ENCODE data around the gene EXOC7. TPM values are rescaled to one million over a fixed set of nuclear protein-coding genes. Genes with fewer than 3 reads are reported as not detected.

EXOC7 gene
- total RNA-seq, 1 experiment from 2014 or later, result 114 TPM

DNA sequence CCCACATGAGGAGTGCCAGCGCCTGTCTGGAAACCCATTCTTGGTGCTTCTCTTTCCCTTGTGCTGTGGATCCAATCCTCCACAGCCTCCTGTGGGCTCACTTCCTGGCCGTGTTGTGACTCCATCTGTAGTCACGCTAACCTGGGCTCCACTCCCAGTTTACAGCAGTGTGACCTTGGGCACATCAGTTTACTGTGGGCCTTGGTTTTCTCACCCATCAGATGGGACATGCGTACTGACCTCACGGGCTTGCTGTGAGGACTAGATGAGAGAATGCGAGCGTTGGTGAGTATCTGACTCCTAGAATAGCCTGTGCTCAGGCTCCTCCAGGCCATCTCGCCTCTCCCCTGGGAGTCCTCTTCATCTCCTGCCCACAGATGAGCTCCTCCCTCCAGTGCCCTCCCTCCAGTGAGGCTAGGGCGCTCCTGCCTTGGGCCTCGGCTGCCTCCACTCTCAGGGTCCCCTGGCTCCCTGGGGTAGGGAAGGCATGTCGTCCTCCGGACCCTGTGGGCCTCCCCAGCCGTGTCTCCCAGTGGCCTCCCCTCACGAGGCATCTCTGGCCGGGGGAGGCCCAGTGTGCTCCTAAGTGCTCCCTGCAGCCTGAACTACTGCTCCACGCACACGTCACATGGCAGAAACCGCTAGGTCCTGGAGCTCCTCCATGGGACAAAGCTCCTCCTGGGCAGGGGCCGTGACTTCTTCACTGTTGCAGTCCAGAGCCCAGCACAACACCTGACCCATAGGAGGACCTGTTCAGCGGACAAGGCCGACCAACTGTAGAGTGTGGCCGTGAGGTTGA, 42.7 kb upstream of the EXOC7 start:
- Histone ChIP-seq H3K4me3 (replicated peaks in 1 of 2; ENCODE audit: low read depth in 1 of 2, low read length in 2 of 2) (no peak overlapping the region), H3K9ac (ENCODE audit: low read length) (no peak overlapping the region), H2AFZ (ENCODE audit: low read depth, low read length, poor library complexity, severe bottlenecking) (no peak overlapping the region), H3K36me3 (ENCODE audit: control insufficient read depth in 1 of 2, insufficient read depth in 2 of 2, low read length in 2 of 2) (no peaks in the 10 kb centered on the region), H3K79me2 (ENCODE audit: insufficient read depth, low read length) (no peaks in the 10 kb centered on the region), H3K4me2 (ENCODE audit: low read length) (no peak overlapping the region), H3K4me1 (ENCODE audit: control insufficient read depth in 1 of 2, insufficient read depth in 2 of 2, low read length in 2 of 2) (peaks cover 12 to 22% of the 10 kb centered on the region in 2 experiments; a peak in 3 of 4 replicates), H3K9me3 (ENCODE audit: control insufficient read depth in 1 of 2, insufficient read depth in 1 of 2, low read depth in 1 of 2, low read length in 2 of 2) (no peaks in the 10 kb centered on the region), H4K20me1 (ENCODE audit: insufficient read depth) (no peaks in the 10 kb centered on the region), H3K27ac (ENCODE audit: low read depth, low read length) (no peak overlapping the region), H3K27me3 (ENCODE audit: insufficient read depth, low read length) (no peaks in the 10 kb centered on the region), H3K9me2 (ENCODE audit: insufficient read depth) (no peaks in the 10 kb centered on the region)
- TF ChIP-seq CEBPB (IDR thresholded peaks at IDR 0.05; ENCODE audit: low read depth) (no peak), CBX3 (IDR thresholded peaks at IDR 0.05; ENCODE audit: low read depth) (no peak), ZNF274 (IDR thresholded peaks at IDR 0.05; ENCODE audit: low read depth, low read length) (no peak), EZH2phosphoT487 (IDR thresholded peaks at IDR 0.05; ENCODE audit: borderline replicate concordance) (no peak), FOSL1 (IDR thresholded peaks at IDR 0.05; ENCODE audit: low read depth) (no peak), EZH2 (IDR thresholded peaks at IDR 0.05) (no peak), RAD21 (IDR thresholded peaks at IDR 0.05; ENCODE audit: low read depth) (no peak)
- TF ChIP-seq, protein P1, sequence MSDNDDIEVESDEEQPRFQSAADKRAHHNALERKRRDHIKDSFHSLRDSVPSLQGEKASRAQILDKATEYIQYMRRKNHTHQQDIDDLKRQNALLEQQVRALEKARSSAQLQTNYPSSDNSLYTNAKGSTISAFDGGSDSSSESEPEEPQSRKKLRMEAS (IDR thresholded peaks at IDR 0.05), result no peak
- TF ChIP-seq, protein P2, sequence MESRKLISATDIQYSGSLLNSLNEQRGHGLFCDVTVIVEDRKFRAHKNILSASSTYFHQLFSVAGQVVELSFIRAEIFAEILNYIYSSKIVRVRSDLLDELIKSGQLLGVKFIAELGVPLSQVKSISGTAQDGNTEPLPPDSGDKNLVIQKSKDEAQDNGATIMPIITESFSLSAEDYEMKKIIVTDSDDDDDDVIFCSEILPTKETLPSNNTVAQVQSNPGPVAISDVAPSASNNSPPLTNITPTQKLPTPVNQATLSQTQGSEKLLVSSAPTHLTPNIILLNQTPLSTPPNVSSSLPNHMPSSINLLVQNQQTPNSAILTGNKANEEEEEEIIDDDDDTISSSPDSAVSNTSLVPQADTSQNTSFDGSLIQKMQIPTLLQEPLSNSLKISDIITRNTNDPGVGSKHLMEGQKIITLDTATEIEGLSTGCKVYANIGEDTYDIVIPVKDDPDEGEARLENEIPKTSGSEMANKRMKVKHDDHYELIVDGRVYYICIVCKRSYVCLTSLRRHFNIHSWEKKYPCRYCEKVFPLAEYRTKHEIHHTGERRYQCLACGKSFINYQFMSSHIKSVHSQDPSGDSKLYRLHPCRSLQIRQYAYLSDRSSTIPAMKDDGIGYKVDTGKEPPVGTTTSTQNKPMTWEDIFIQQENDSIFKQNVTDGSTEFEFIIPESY (IDR thresholded peaks at IDR 0.05; ENCODE audit: extremely low read depth, insufficient replicate concordance, low read length), result no peak
- DNase-seq (ENCODE audit: low read depth, low spot score) (no peak), ATAC-seq (no peak)
- no TSS peak for BruUV-seq (replicated peaks)
- ChIA-PET CTCF (interaction anchor here (1.7 kb wide), 1 partner anchor 39 kb away, joined by 4 read pairs; no protein-coding TSS in a partner anchor), POLR2A (no interaction called here), RAD21 (ENCODE audit: low non-redundant PET in 1 of 2, low total read pairs in 2 of 2, uncharacterized antibody in 2 of 2, unreplicated experiment in 2 of 2) (no interaction called here)
- intact Hi-C loops (cut with micrococcal nuclease), result no loop called here
